Measurements from ENCODE around the gene B9D1. TPM values are rescaled to one million over a fixed set of nuclear protein-coding genes. Genes with fewer than 3 reads are reported as not detected.

Gene B9D1
- total RNA-seq, 1 experiment from 2014 or later = 11.5 TPM

DNA sequence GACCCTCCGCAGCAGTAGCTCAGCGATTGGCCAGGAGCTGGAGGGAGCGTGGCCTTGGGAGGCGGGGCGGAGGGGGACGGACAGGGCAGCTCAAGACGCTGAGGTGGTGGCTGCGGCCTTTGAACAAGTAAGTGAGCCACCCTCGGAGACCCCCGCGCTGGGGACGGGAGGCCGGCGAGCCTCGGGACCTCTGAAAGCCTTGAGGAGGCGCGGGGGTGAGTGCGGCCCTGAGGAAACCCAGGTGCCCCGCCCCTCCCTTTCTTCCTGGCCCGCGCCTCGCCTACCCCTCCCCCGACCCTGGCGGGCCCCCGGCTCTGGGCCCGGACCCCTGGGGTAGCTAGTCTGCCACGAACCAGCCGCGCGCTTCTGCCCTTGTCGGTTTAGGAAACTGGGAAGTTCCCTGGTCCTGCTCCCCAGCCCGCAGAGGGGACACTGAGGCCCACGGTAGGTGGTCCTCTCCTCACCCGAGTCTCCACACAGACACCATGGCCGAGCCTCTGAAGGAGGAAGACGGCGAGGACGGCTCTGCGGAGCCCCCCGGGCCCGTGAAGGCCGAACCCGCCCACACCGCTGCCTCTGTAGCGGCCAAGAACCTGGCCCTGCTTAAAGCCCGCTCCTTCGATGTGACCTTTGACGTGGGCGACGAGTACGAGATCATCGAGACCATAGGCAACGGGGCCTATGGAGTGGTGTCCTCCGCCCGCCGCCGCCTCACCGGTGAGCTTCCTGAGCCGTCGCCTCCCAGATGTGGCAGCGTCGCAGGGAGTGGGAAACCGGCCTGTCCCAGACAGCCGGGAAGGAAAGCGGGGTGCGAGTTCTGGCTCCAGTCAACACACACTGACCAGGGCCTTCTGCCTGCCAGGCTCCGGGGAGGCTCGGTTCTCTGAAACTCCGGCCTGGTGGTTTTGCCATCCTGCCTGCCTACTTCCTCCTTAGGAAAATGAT, 16.2 kb upstream of the B9D1 start, which contains the start of gene MAPK7:
TSS of gene MAPK7 (plus strand) at position 83 of the 945 bp plus-strand sequence. CDS start at position 486, 403 bp downstream.
- no peaks in the 10 kb centered on the region for H3K27me3 ChIP-seq (replicated peaks; ENCODE audit: control insufficient read depth, insufficient read depth, low read length)
- Mint-ChIP-seq H3K36me3 (ENCODE audit: insufficient read depth, unreplicated experiment) (peaks cover 53% of the 10 kb centered on the region), H3K27ac (ENCODE audit: unreplicated experiment) (peak within 1 kb of the TSS; percentile 96), H3K9me3 (ENCODE audit: unreplicated experiment) (no peaks in the 10 kb centered on the region), H3K4me1 (ENCODE audit: low read depth, unreplicated experiment) (peaks cover 6% of the 10 kb centered on the region), H3K4me3 (ENCODE audit: unreplicated experiment) (peak within 1 kb of the TSS; percentile 99), H3K27me3 (ENCODE audit: insufficient read depth, unreplicated experiment) (no peaks in the 10 kb centered on the region)
- CTCF ChIA-PET = interaction anchor here (0.6 to 2.5 kb wide), 8 partner anchors 10 to 370 kb away, joined by 3 to 69 read pairs (median 4); partner anchors contain the start of gene B9D1
- H3K36me3 ChIP-seq (ENCODE audit: control insufficient read depth, insufficient read depth, low read length) = peaks cover 3% of the 10 kb centered on the region
- intact Hi-C loops (cut with micrococcal nuclease; ENCODE audit: unreplicated experiment) = loop anchor here (1.0 to 5.0 kb wide), 3 partner anchors 16 to 69 kb away; partner anchors contain the start of gene B9D1
- H3K4me3 ChIP-seq (ENCODE audit: low read depth, low read length) = peak within 1 kb of the TSS; percentile 80
- H3K4me1 ChIP-seq = peaks cover 11% of the 10 kb centered on the region
- TF ChIP-seq, protein P1, sequence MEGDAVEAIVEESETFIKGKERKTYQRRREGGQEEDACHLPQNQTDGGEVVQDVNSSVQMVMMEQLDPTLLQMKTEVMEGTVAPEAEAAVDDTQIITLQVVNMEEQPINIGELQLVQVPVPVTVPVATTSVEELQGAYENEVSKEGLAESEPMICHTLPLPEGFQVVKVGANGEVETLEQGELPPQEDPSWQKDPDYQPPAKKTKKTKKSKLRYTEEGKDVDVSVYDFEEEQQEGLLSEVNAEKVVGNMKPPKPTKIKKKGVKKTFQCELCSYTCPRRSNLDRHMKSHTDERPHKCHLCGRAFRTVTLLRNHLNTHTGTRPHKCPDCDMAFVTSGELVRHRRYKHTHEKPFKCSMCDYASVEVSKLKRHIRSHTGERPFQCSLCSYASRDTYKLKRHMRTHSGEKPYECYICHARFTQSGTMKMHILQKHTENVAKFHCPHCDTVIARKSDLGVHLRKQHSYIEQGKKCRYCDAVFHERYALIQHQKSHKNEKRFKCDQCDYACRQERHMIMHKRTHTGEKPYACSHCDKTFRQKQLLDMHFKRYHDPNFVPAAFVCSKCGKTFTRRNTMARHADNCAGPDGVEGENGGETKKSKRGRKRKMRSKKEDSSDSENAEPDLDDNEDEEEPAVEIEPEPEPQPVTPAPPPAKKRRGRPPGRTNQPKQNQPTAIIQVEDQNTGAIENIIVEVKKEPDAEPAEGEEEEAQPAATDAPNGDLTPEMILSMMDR (IDR thresholded peaks at IDR 0.05; ENCODE audit: insufficient read depth in 1 of 2, low read depth in 1 of 2, low read length in 1 of 2, severe bottlenecking in 1 of 2, unreplicated experiment in 1 of 2) = no peak
- DNase-seq = no peak
- H3K9me3 ChIP-seq = no peaks in the 10 kb centered on the region
- BruUV-seq (replicated peaks) = no TSS peak
- POLR2A ChIA-PET = interaction anchor here (0.5 to 1.8 kb wide), 14 partner anchors 8 to 400 kb away, joined by 3 to 30 read pairs (median 4); partner anchors contain the start of genes ALDH3A2 and B9D1

DNA sequence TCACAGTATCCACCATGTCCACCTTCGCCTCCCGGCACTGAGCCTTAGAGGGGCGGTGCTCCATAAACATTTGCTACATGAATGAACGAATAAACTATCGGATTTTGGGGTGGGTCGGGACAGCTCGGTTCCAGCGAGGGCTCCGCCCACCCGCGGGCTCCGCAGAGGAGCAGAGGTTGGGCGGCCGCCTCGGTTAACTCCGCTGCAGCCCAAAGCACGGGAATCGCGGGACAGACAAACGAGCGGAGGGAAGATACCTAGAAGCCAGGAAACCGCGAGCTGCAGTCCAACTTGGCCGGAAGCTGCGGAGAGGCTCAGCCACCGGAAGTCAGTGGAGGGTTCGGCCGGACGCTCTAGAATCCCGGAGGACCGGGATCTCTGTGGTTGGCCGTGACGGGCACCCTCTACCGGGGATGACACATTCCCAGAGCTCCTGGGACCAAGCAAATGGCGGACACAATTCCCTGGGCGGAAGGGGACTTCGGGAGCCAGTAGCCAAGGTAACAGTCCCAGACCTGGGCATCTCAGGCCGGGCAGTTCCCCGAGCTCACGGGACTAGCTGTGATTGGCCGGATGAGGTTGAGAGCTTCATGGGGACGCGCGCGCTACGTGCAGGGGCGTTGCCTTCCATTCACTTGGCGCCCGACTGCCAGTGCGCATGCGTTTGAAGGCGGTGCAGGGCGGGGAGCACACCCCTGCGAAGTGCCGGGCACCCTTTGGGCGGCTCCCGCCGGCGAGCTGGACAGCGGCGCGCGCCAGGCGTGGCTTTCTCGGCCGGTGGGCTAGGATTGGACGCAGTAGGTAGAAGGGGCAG, 15.3 kb upstream of the B9D1 start:
- Histone ChIP-seq H3K4me3 (ENCODE audit: low read depth, low read length) (peak overlapping the region; percentile 80), H3K9me3 (no peaks in the 10 kb centered on the region), H3K4me1 (peaks cover 11% of the 10 kb centered on the region), H3K27me3 (replicated peaks; ENCODE audit: control insufficient read depth, insufficient read depth, low read length) (no peaks in the 10 kb centered on the region), H3K36me3 (ENCODE audit: control insufficient read depth, insufficient read depth, low read length) (peaks cover under 1% of the 10 kb centered on the region; the same call in 1 of the 2 replicates)
- Mint-ChIP-seq H3K27me3 (ENCODE audit: insufficient read depth, unreplicated experiment) (no peaks in the 10 kb centered on the region), H3K27ac (ENCODE audit: unreplicated experiment) (peak overlapping the region; percentile 96), H3K36me3 (ENCODE audit: insufficient read depth, unreplicated experiment) (peaks cover 51% of the 10 kb centered on the region), H3K4me3 (ENCODE audit: unreplicated experiment) (peak overlapping the region; percentile 99), H3K9me3 (ENCODE audit: unreplicated experiment) (no peaks in the 10 kb centered on the region), H3K4me1 (ENCODE audit: low read depth, unreplicated experiment) (peaks cover 6% of the 10 kb centered on the region)
- no TSS peak for BruUV-seq (replicated peaks)
- intact Hi-C loops (cut with micrococcal nuclease; ENCODE audit: unreplicated experiment) = loop anchor here (1.0 to 5.0 kb wide), 3 partner anchors 16 to 69 kb away; partner anchors contain the start of gene B9D1
- DNase-seq = peak; percentile 99
- TF ChIP-seq, protein P1 (IDR thresholded peaks at IDR 0.05; ENCODE audit: insufficient read depth in 1 of 2, low read depth in 1 of 2, low read length in 1 of 2, severe bottlenecking in 1 of 2, unreplicated experiment in 1 of 2) = peak in 1 of 2 experiments; percentile 4
- CTCF ChIA-PET = interaction anchor here (0.6 to 2.5 kb wide), 9 partner anchors 10 to 371 kb away, joined by 3 to 69 read pairs (median 4); partner anchors contain the start of genes ALDH3A2 and B9D1
- POLR2A ChIA-PET = interaction anchor here (0.5 to 1.8 kb wide), 17 partner anchors 8 to 401 kb away, joined by 3 to 30 read pairs (median 4); partner anchors contain the start of genes ALDH3A2 and B9D1

Data from Caco-2 (cell line).